Endodermal cell (in vitro differentiated cells): ENCODE measurements around the gene ZIC2. TPM values are rescaled to one million over a fixed set of nuclear protein-coding genes. Genes with fewer than 3 reads are reported as not detected.

Experiments used
- DNase-seq: peaks from one replicate; pipeline ENCODE4 v3.0.0-alpha.2; 2017
- H3K27ac ChIP-seq: 2 replicates; pipeline ENCODE4 v1.5.1; 2013; ENCODE audit warnings: mild to moderate bottlenecking, low read depth, low read length, moderate library complexity
- H3K27me3 ChIP-seq: 2 replicates; pipeline ENCODE4 v1.6.1; 2013; ENCODE audit warnings: mild to moderate bottlenecking, low read length, moderate library complexity; ENCODE audit not compliant: insufficient read depth, control insufficient read depth, poor library complexity, severe bottlenecking
- H3K36me3 ChIP-seq: 2 replicates; pipeline ENCODE4 v1.7.0; 2013; ENCODE audit warnings: mild to moderate bottlenecking, low read length, moderate library complexity; ENCODE audit not compliant: control insufficient read depth, insufficient read depth
- H3K4me1 ChIP-seq: one replicate; pipeline ENCODE4 v1.7.0; 2013; ENCODE audit warnings: low read length; ENCODE audit not compliant: control insufficient read depth, insufficient read depth
- H3K4me3 ChIP-seq: 2 replicates; pipeline ENCODE4 v1.5.1; 2013; ENCODE audit warnings: mild to moderate bottlenecking, low read length, moderate library complexity
- H3K9ac ChIP-seq: 2 replicates; pipeline ENCODE4 v1.6.1; 2013; ENCODE audit warnings: mild to moderate bottlenecking, low read length, moderate library complexity; ENCODE audit not compliant: poor library complexity, severe bottlenecking; ENCODE audit errors: extremely low read depth
- H3K9me3 ChIP-seq: 2 replicates; pipeline ENCODE4 v1.6.1; 2013; ENCODE audit warnings: mild to moderate bottlenecking, low read length, moderate library complexity; ENCODE audit not compliant: control insufficient read depth
- H3K27ac Mint-ChIP-seq: 2 replicates; pipeline ENCODE4 v1.8.0; 2020; ENCODE audit warnings: mixed read lengths
- H3K27me3 Mint-ChIP-seq: 2 replicates; pipeline ENCODE4 v1.8.0; 2021; ENCODE audit warnings: mild to moderate bottlenecking, mixed read lengths; ENCODE audit not compliant: insufficient read depth
- H3K36me3 Mint-ChIP-seq: 2 replicates; pipeline ENCODE4 v1.8.0; 2020; ENCODE audit warnings: low read depth, mixed read lengths
- H3K4me1 Mint-ChIP-seq: 2 replicates; pipeline ENCODE4 v1.8.0; 2020; ENCODE audit warnings: mixed read lengths
- H3K4me3 Mint-ChIP-seq: 2 replicates; pipeline ENCODE4 v1.8.0; 2020; ENCODE audit warnings: mild to moderate bottlenecking, moderate library complexity, mixed read lengths
- H3K9me3 Mint-ChIP-seq: 2 replicates; pipeline ENCODE4 v1.8.0; 2020; ENCODE audit warnings: mild to moderate bottlenecking, mixed read lengths
- WGBS, 2 experiments: methylation state at CpG; one replicate each; pipeline versions ENCODE4 v1.1.5 to v1.1.7; 2013; ENCODE audit warnings: missing lambda C conversion rate in 2 of 2, mixed read lengths in 1 of 2; ENCODE audit not compliant: insufficient coverage in 1 of 2, insufficient read length in 1 of 2; 5-methylcytosine and 5-hydroxymethylcytosine counted together
- total RNA-seq, 2 donors: library from RNA; stranded (reverse); fragmentation: NEBNext Ultra II Directional in 1 of 2; extraction: Animal tissue kit (Norgen Biotek cat#: 25700) in 1 of 2; gene quantifications; 2 replicates in 1 of 2; 3 replicates in 1 of 2; pipeline ENCODE4 v1.2.1, GENCODE V29; 2021
- TF ChIP-seq, protein P1 (sequence below): fragments of 200-600 bp; sonication (generic); conservative IDR thresholded peaks from 2 replicates; pipeline ENCODE4 v1.5.0; 2021; ENCODE audit warnings: antibody characterized with exemption, mild to moderate bottlenecking

ZIC2 gene
- total RNA-seq, 2 donors from 2014 or later: 182 to 301 TPM

DNA sequence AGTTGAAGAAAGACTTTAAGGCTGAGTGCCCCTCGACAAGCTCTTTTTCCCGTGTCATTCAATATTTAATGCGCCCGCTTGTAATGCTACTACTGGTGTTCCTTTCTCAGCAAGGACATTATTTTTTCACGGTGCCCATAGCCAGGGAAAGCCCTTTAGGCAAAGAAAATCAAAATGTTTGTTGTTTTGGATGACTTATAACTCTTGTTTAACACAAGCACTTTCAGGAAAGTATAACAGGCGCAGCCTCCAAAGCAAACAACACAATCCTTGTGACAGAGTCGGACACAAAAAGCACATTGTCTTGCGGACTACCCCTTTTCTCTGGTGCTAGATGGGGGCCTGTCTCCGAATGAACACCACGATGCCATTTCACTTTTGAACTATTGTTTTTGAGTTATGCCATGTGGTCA, 22.5 kb upstream of the ZIC2 start:
- Histone ChIP-seq H3K27me3 (peaks cover 77% of the 10 kb centered on the region), H3K36me3 (peaks cover 5% of the 10 kb centered on the region), H3K9me3 (no peaks in the 10 kb centered on the region), H3K27ac (peak overlapping the region; percentile 98), H3K4me1 (peaks cover 3% of the 10 kb centered on the region), H3K9ac (no peak overlapping the region), H3K4me3 (peak overlapping the region; percentile 82)
- Mint-ChIP-seq H3K9me3 (no peaks in the 10 kb centered on the region), H3K27me3 (peaks cover 81% of the 10 kb centered on the region), H3K27ac (no peak overlapping the region), H3K36me3 (peaks cover 5% of the 10 kb centered on the region), H3K4me1 (peaks cover 53% of the 10 kb centered on the region), H3K4me3 (peak overlapping the region; percentile 70)
- 7 to 8% methylated on average over 8 to 10 of the region's 10 CpGs for WGBS, 2 experiments
- TF ChIP-seq, protein P1, sequence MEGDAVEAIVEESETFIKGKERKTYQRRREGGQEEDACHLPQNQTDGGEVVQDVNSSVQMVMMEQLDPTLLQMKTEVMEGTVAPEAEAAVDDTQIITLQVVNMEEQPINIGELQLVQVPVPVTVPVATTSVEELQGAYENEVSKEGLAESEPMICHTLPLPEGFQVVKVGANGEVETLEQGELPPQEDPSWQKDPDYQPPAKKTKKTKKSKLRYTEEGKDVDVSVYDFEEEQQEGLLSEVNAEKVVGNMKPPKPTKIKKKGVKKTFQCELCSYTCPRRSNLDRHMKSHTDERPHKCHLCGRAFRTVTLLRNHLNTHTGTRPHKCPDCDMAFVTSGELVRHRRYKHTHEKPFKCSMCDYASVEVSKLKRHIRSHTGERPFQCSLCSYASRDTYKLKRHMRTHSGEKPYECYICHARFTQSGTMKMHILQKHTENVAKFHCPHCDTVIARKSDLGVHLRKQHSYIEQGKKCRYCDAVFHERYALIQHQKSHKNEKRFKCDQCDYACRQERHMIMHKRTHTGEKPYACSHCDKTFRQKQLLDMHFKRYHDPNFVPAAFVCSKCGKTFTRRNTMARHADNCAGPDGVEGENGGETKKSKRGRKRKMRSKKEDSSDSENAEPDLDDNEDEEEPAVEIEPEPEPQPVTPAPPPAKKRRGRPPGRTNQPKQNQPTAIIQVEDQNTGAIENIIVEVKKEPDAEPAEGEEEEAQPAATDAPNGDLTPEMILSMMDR: no peak
- no peak for DNase-seq

DNA sequence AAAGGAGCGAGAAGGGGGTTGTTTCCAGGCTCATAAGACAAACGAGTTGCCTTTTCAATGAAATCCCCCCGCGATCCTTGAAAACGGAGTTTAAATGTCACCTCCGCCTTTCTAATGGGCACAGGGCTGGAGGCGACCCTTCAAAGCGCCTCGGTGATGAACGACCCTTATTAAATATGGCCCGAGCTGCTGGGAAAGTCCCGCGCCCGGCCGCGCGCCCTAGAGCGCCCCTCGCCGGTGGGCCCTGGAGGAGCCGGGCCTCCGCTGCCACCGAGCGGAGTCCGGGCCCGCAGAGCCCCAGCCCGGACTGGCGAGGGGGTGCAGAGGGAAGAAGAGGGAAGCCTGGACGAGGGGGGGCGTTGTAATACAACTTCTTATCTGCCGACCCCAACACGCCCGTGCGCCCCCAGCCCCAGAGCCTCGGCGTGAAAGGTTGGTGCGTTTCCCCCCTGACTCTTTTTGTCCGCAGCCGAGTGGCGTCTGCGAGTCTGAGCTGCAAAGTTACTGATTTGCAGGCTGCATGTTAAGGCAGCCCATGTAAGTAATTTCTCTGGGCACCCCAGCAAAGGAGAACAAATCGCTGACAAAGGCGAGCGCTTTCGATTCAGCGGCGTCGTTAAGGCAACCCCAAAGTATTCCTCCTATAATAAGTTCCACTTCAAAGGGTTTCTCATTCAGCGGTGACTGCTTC, 21.9 kb upstream of the ZIC2 start:
- Mint-ChIP-seq H3K27ac (peak overlapping the region; percentile 66), H3K36me3 (peaks cover 9% of the 10 kb centered on the region), H3K4me1 (peaks cover 53% of the 10 kb centered on the region), H3K27me3 (peaks cover 76% of the 10 kb centered on the region), H3K9me3 (no peaks in the 10 kb centered on the region), H3K4me3 (peak overlapping the region; percentile 70)
- Histone ChIP-seq H3K27ac (peak overlapping the region; percentile 98), H3K4me1 (peaks cover 3% of the 10 kb centered on the region), H3K4me3 (peak overlapping the region; percentile 82), H3K9me3 (no peaks in the 10 kb centered on the region), H3K27me3 (peaks cover 76% of the 10 kb centered on the region), H3K9ac (peak overlapping the region; percentile 26), H3K36me3 (peaks cover 11% of the 10 kb centered on the region)
- TF ChIP-seq, protein P1: peak; percentile 81
- WGBS, 2 experiments: 2 to 4% methylated on average over 27 to 49 of the region's 49 CpGs
- peak; percentile 81 for DNase-seq

DNA sequence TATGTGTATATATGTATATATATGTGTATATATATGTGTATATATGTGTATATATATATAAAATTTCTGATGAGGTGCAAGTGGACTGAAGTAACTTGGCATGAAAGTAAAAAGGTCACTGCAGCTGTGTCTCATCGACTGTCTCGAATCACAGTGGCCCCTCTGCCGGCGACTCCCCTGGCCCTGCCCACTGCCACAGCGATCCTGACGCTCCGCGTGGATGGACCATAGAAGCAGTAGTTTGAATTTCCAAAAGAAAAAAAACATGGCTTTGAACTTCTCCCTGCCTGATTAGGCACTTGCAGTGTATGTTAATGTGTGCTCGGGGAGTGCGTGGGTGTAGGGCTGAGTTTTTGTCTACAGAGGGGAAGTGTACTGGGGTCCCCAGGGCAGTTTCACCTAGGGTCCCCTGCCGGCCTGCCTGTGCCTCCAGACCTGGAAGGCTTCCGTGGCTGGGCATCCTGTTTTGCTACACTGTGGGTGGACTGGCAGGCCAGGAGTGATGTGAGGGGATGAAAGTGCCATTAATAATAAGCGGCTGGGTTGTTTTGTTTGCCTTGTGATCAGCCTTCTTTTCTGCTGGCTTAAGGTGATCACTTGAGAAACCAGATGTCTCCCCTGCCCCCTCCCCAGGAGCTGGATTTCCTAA, 20.8 kb upstream of the ZIC2 start:
- TF ChIP-seq, protein P1: peak; percentile 15
- peaks cover 15% of the 10 kb centered on the region for H3K36me3 Mint-ChIP-seq
- DNase-seq: no peak
- H3K9ac ChIP-seq: no peak overlapping the region
- no peak overlapping the region for H3K27ac Mint-ChIP-seq
- peaks cover 46% of the 10 kb centered on the region for H3K4me1 Mint-ChIP-seq
- peaks cover 65% of the 10 kb centered on the region for H3K27me3 ChIP-seq
- no peaks in the 10 kb centered on the region for H3K9me3 Mint-ChIP-seq
- 16 to 24% methylated on average over 9 to 13 of the region's 13 CpGs for WGBS, 2 experiments
- peaks cover 3% of the 10 kb centered on the region for H3K4me1 ChIP-seq
- H3K4me3 Mint-ChIP-seq: no peak overlapping the region
- H3K27me3 Mint-ChIP-seq: peaks cover 65% of the 10 kb centered on the region
- H3K9me3 ChIP-seq: no peaks in the 10 kb centered on the region
- H3K36me3 ChIP-seq: peaks cover 18% of the 10 kb centered on the region
- peak overlapping the region; percentile 91 for H3K27ac ChIP-seq
- H3K4me3 ChIP-seq: no peak overlapping the region
